ENCODE results near the gene TNRC18.

Gene TNRC18

GRCh38 chr7:5413449-5413786 is 10.2 kb downstream of the TNRC18 start:
- Histone ChIP-seq H3K36me3 (ENCODE audit: control insufficient read depth in 1 of 2, insufficient read depth in 2 of 2, low read length in 2 of 2) (no peaks in the 10 kb centered on the region), H3K4me1 (ENCODE audit: control insufficient read depth in 1 of 2, insufficient read depth in 2 of 2, low read length in 2 of 2) (peaks cover 11 to 22% of the 10 kb centered on the region in 2 donors), H3K4me3 (ENCODE audit: low read depth in 1 of 2, low read length in 2 of 2) (no peak overlapping the region), H3K27me3 (ENCODE audit: low read depth, low read length) (no peaks in the 10 kb centered on the region), H3K27ac (ENCODE audit: low read length) (no peak overlapping the region), H3K9me3 (ENCODE audit: control insufficient read depth in 1 of 2, low read length in 2 of 2) (no peaks in the 10 kb centered on the region)

DNA sequence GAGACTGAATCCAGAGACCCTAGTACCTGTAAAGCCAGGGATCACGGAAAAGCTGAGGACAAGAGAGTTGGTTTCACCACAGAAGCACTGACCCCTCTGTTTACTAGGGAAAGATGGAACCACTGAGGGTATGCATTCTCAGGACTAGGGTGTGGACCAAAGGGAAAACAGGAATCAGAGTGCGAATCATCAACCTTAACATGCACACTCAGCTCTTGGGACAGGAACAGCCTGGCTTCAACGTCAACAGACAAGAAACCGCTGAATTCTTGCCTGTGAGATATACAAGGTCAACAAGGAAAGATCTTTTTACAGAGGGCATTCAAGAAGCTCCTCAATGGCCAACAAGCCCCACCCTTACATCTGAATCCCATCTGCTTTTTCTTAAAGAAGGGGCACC is 14.9 kb downstream of the TNRC18 start:
- Histone ChIP-seq H3K4me3 (ENCODE audit: low read depth in 1 of 2, low read length in 2 of 2) (no peak overlapping the region), H3K27ac (ENCODE audit: low read length) (no peak overlapping the region), H3K36me3 (ENCODE audit: control insufficient read depth in 1 of 2, insufficient read depth in 2 of 2, low read length in 2 of 2) (no peaks in the 10 kb centered on the region), H3K9me3 (ENCODE audit: control insufficient read depth in 1 of 2, low read length in 2 of 2) (no peaks in the 10 kb centered on the region), H3K27me3 (ENCODE audit: low read depth, low read length) (no peaks in the 10 kb centered on the region), H3K4me1 (ENCODE audit: control insufficient read depth in 1 of 2, insufficient read depth in 2 of 2, low read length in 2 of 2) (peaks cover 0 to 36% of the 10 kb centered on the region in 2 donors)

DNA sequence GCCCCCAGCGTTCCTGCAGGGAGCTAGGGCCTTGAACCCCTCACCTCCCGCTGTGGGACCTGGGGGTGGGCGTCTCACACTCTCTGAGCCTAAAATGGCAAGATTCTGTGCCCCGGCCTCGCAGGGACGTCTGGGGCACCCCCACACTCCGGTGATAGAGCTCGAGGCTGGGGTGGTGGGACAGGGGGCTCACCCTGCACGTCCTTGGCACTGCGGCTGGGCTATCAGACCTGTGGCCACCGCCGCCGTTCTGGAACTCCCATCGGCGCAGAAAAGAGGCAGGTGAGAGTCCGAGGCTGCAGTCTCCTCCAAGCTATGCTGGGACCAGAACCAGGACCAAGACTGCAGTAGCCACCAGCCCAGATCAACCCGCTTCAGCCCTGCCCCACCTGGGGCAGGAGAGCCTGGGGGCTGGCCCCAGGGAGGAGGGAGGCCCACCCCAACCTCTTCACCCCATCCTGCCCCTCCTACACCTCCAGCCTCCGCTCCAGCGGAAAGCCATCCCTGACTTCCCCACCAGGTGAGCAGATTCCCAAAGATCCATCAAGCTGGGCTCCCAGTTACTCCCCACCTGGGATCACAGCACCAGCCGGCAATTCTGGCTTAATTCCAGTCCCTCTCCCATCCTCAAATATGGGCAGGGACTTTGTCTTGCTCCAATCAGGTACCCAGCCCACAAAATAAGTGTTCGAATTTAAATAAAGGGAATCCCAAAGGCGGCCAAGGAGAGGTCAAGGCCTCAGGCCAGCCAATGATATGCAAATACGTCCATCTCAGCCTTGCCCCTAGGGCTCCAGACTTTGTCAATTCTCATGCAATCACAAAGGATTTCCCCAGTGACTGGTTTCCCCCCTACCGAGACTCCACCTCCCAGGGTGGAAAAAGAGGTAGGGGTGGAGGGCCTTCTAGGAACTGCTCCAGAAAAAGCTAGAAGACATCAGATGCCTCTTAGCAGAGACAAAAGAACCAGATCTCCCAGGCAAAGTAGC is 16.4 kb downstream of the TNRC18 start:
- Histone ChIP-seq H3K9me3 (ENCODE audit: control insufficient read depth in 1 of 2, low read length in 2 of 2) (no peaks in the 10 kb centered on the region), H3K36me3 (ENCODE audit: control insufficient read depth in 1 of 2, insufficient read depth in 2 of 2, low read length in 2 of 2) (no peaks in the 10 kb centered on the region), H3K4me1 (ENCODE audit: control insufficient read depth in 1 of 2, insufficient read depth in 2 of 2, low read length in 2 of 2) (peaks cover 0 to 29% of the 10 kb centered on the region in 2 donors), H3K4me3 (ENCODE audit: low read depth in 1 of 2, low read length in 2 of 2) (no peak overlapping the region), H3K27me3 (ENCODE audit: low read depth, low read length) (no peaks in the 10 kb centered on the region), H3K27ac (ENCODE audit: low read length) (no peak overlapping the region)

DNA sequence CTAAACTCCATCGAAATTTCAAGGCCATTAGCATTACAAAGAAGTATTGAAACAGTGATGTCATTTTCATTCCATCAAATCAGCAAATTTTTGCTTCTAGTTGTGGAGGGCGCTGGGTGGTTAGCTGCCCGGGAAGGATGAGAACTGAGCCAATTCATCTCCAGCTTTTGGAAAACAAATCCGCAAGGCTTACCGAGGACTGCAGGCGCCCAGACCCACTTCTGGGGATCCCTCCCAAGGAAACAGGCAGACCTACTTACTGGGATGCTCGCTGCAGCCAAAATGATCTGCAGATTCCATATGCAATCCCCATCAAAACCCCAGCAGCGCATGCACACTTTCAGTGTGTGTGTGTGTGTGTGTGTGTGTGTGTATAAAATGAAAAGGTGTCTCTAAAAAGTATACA is 19.2 kb downstream of the TNRC18 start:
- no peaks in the 10 kb centered on the region for H3K9me3 ChIP-seq (ENCODE audit: control insufficient read depth in 1 of 2, low read length in 2 of 2)
- H3K4me1 ChIP-seq (ENCODE audit: control insufficient read depth in 1 of 2, insufficient read depth in 2 of 2, low read length in 2 of 2): peaks cover 0 to 29% of the 10 kb centered on the region in 2 donors
- H3K36me3 ChIP-seq (ENCODE audit: control insufficient read depth in 1 of 2, insufficient read depth in 2 of 2, low read length in 2 of 2): peaks cover 4 to 9% of the 10 kb centered on the region in 2 donors
- no peaks in the 10 kb centered on the region for H3K27me3 ChIP-seq (ENCODE audit: low read depth, low read length)
- no peak overlapping the region for H3K27ac ChIP-seq (ENCODE audit: low read length)
- H3K4me3 ChIP-seq (ENCODE audit: low read depth in 1 of 2, low read length in 2 of 2): no peak overlapping the region

- Histone ChIP-seq H3K36me3 (ENCODE audit: control insufficient read depth in 1 of 2, insufficient read depth in 2 of 2, low read length in 2 of 2) (peaks cover 4 to 9% of the 10 kb centered on the region in 2 donors), H3K4me1 (ENCODE audit: control insufficient read depth in 1 of 2, insufficient read depth in 2 of 2, low read length in 2 of 2) (peaks cover 0 to 26% of the 10 kb centered on the region in 2 donors), H3K4me3 (ENCODE audit: low read depth in 1 of 2, low read length in 2 of 2) (no peak overlapping the region), H3K27me3 (ENCODE audit: low read depth, low read length) (no peaks in the 10 kb centered on the region), H3K9me3 (ENCODE audit: control insufficient read depth in 1 of 2, low read length in 2 of 2) (no peaks in the 10 kb centered on the region), H3K27ac (ENCODE audit: low read length) (no peak overlapping the region)
These were observed 20.2 kb downstream of the TNRC18 start for GRCh38 chr7:5403442-5403841.

GRCh38 chr7:5397736-5398135 is 25.9 kb downstream of the TNRC18 start:
- Histone ChIP-seq H3K27me3 (ENCODE audit: low read depth, low read length) (no peaks in the 10 kb centered on the region), H3K36me3 (ENCODE audit: control insufficient read depth in 1 of 2, insufficient read depth in 2 of 2, low read length in 2 of 2) (peaks cover 13 to 27% of the 10 kb centered on the region in 2 donors), H3K4me3 (ENCODE audit: low read depth in 1 of 2, low read length in 2 of 2) (peak overlapping the region in 1 of 2 donors; percentile 40), H3K9me3 (ENCODE audit: control insufficient read depth in 1 of 2, low read length in 2 of 2) (no peaks in the 10 kb centered on the region), H3K27ac (ENCODE audit: low read length) (peak overlapping the region; percentile 75), H3K4me1 (ENCODE audit: control insufficient read depth in 1 of 2, insufficient read depth in 2 of 2, low read length in 2 of 2) (peaks cover 0 to 29% of the 10 kb centered on the region in 2 donors)

GRCh38 chr7:5396999-5397663 is 26.5 kb downstream of the TNRC18 start:
- H3K36me3 ChIP-seq (ENCODE audit: control insufficient read depth in 1 of 2, insufficient read depth in 2 of 2, low read length in 2 of 2): peaks cover 15 to 33% of the 10 kb centered on the region in 2 donors
- no peaks in the 10 kb centered on the region for H3K27me3 ChIP-seq (ENCODE audit: low read depth, low read length)
- peaks cover 0 to 29% of the 10 kb centered on the region in 2 donors for H3K4me1 ChIP-seq (ENCODE audit: control insufficient read depth in 1 of 2, insufficient read depth in 2 of 2, low read length in 2 of 2)
- no peaks in the 10 kb centered on the region for H3K9me3 ChIP-seq (ENCODE audit: control insufficient read depth in 1 of 2, low read length in 2 of 2)
- peak overlapping the region; percentile 75 for H3K27ac ChIP-seq (ENCODE audit: low read length)
- peak overlapping the region; percentile 40 to 46 for H3K4me3 ChIP-seq (ENCODE audit: low read depth in 1 of 2, low read length in 2 of 2)

DNA sequence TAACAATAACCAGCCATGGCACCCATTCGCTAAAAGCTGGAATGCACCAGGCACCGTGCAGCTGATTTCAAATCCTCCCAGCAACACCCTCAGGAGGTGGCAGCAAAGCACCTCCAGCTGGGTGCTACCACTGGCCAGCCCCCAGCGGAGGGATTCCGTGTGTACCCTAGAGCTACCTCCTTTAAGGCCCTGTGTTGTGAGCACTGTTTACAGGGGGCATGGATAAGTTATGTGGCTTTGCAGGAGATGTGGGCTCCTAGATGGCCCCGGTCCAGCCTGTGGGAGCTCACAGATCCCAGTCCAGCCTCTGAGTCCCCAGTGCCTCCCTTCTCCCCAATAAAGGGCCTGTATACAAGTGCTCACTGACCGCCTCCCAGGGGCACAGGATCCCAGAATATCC is 27.1 kb downstream of the TNRC18 start:
- Histone ChIP-seq H3K27me3 (ENCODE audit: low read depth, low read length) (no peaks in the 10 kb centered on the region), H3K4me1 (ENCODE audit: control insufficient read depth in 1 of 2, insufficient read depth in 2 of 2, low read length in 2 of 2) (peaks cover 0 to 29% of the 10 kb centered on the region in 2 donors), H3K27ac (ENCODE audit: low read length) (peak overlapping the region; percentile 75), H3K9me3 (ENCODE audit: control insufficient read depth in 1 of 2, low read length in 2 of 2) (no peaks in the 10 kb centered on the region), H3K4me3 (ENCODE audit: low read depth in 1 of 2, low read length in 2 of 2) (peak overlapping the region; percentile 40 to 46), H3K36me3 (ENCODE audit: control insufficient read depth in 1 of 2, insufficient read depth in 2 of 2, low read length in 2 of 2) (peaks cover 14 to 35% of the 10 kb centered on the region in 2 donors)

DNA sequence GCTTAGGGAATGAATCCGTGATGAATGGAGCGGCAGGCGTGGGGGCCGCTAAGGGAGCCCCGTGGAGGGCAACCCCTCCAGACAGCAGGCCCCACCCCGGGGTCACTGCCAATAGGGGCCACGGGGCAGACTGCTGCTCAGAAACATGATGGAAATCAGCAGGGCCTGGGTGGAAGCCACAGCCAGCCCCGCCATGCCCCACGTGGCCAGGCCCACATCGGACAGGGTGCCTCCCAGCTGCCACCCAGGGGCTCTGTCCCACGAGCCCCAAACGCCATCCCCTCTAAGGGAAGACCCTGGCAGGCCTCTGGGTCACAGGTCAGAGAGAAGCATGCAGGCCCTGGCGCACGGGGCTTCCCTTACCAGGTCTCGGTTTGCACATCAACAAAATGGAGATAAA is 28.4 kb downstream of the TNRC18 start:
- Histone ChIP-seq H3K4me1 (ENCODE audit: control insufficient read depth in 1 of 2, insufficient read depth in 2 of 2, low read length in 2 of 2) (peaks cover 0 to 38% of the 10 kb centered on the region in 2 donors), H3K27me3 (ENCODE audit: low read depth, low read length) (no peaks in the 10 kb centered on the region), H3K4me3 (ENCODE audit: low read depth in 1 of 2, low read length in 2 of 2) (no peak overlapping the region), H3K27ac (ENCODE audit: low read length) (no peak overlapping the region), H3K9me3 (ENCODE audit: control insufficient read depth in 1 of 2, low read length in 2 of 2) (no peaks in the 10 kb centered on the region), H3K36me3 (ENCODE audit: control insufficient read depth in 1 of 2, insufficient read depth in 2 of 2, low read length in 2 of 2) (peaks cover 13 to 34% of the 10 kb centered on the region in 2 donors)

DNA sequence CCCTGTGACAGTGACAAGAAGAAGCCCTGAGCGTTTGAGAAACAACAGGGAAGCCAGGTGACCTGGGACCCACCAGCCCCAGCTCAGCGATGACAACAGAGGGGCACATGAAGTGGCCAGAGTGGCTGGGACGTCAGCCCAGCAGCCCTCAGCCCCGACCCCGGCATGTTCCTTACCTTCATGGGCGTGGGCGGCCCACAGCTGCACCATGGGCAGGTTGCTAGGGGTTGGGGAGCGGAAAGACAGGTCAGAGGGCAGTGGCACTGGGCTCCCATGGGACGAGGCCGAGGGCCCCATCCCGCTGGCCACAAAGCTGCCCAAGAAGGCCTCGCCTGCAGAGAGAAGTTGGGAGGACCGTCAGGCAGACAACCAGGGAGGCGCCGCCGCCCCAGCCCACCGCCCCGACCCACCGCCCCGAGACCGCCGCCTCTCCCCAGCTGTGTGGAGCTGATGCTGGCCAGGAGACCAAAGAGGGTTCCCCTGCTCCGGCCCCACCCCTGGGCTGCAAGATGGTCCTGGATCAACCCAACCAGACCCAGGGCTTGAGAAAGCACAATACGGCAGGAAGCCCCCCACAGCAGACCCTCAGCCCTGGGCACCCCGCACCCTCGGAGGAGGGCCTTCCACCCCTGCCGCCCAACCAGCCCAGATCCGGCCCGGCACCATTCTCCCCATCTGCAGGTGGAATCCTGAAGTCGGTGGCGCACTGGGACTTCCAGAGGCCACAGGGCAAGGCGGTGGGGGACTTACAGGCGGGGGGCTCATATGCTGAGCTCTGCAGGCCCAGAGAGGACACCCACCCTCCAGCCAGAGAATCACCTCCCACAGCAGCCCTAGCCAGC is 29.1 kb downstream of the TNRC18 start:
- Histone ChIP-seq H3K36me3 (ENCODE audit: control insufficient read depth in 1 of 2, insufficient read depth in 2 of 2, low read length in 2 of 2) (peaks cover 13 to 34% of the 10 kb centered on the region in 2 donors), H3K4me3 (ENCODE audit: low read depth in 1 of 2, low read length in 2 of 2) (no peak overlapping the region), H3K4me1 (ENCODE audit: control insufficient read depth in 1 of 2, insufficient read depth in 2 of 2, low read length in 2 of 2) (peaks cover 0 to 39% of the 10 kb centered on the region in 2 donors), H3K27ac (ENCODE audit: low read length) (no peak overlapping the region), H3K9me3 (ENCODE audit: control insufficient read depth in 1 of 2, low read length in 2 of 2) (no peaks in the 10 kb centered on the region), H3K27me3 (ENCODE audit: low read depth, low read length) (no peaks in the 10 kb centered on the region)

GRCh38 chr7:5393748-5394147 is 29.9 kb downstream of the TNRC18 start:
- Histone ChIP-seq H3K4me3 (ENCODE audit: low read depth in 1 of 2, low read length in 2 of 2) (no peak overlapping the region), H3K4me1 (ENCODE audit: control insufficient read depth in 1 of 2, insufficient read depth in 2 of 2, low read length in 2 of 2) (peaks cover 0 to 39% of the 10 kb centered on the region in 2 donors), H3K36me3 (ENCODE audit: control insufficient read depth in 1 of 2, insufficient read depth in 2 of 2, low read length in 2 of 2) (peaks cover 13 to 34% of the 10 kb centered on the region in 2 donors), H3K27ac (ENCODE audit: low read length) (no peak overlapping the region), H3K27me3 (ENCODE audit: low read depth, low read length) (no peaks in the 10 kb centered on the region), H3K9me3 (ENCODE audit: control insufficient read depth in 1 of 2, low read length in 2 of 2) (no peaks in the 10 kb centered on the region)
